Breast epithelium (tissue), 3 donors: ENCODE measurements around the gene SLC15A3.

ENCODE experiments used
- POLR2A ChIP-seq: fragments of 450-650 bp; IDR thresholded peaks from one replicate; pipeline ENCODE4 v1.6.1; 2016; ENCODE audit warnings: antibody characterized with exemption, mild to moderate bottlenecking, moderate library complexity
- TF ChIP-seq, protein P1 (sequence below), 3 donors: fragments of 450-650 bp; IDR thresholded peaks; one replicate each; pipeline ENCODE4 v1.5.1; 2016 to 2017; ENCODE audit warnings: antibody characterized with exemption in 3 of 3, mild to moderate bottlenecking in 3 of 3, moderate library complexity in 3 of 3

DNA sequence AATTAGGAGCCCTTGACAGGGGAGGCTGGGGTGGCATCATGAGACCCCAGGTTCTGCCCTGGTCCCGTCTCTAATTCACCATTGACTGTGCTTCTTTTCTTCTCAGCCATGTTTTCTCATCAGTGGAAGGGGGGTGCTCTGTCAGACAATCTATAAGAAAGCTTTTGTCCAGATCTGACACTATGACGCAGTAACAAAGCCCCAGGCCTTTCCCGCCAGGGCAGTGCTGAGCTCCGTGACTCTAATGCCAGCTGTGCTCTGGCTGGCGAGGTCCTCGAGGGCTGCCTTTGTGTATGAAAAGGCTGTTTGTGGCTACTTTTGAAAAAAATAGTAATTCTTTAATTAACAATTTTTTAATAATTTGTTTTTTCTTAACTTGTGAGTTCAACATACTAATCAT is 22.8 kb upstream of the SLC15A3 start:
- TF ChIP-seq, protein P1, sequence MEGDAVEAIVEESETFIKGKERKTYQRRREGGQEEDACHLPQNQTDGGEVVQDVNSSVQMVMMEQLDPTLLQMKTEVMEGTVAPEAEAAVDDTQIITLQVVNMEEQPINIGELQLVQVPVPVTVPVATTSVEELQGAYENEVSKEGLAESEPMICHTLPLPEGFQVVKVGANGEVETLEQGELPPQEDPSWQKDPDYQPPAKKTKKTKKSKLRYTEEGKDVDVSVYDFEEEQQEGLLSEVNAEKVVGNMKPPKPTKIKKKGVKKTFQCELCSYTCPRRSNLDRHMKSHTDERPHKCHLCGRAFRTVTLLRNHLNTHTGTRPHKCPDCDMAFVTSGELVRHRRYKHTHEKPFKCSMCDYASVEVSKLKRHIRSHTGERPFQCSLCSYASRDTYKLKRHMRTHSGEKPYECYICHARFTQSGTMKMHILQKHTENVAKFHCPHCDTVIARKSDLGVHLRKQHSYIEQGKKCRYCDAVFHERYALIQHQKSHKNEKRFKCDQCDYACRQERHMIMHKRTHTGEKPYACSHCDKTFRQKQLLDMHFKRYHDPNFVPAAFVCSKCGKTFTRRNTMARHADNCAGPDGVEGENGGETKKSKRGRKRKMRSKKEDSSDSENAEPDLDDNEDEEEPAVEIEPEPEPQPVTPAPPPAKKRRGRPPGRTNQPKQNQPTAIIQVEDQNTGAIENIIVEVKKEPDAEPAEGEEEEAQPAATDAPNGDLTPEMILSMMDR (IDR thresholded peaks at IDR 0.05) = no peak
- no peak for TF ChIP-seq POLR2A
